HEK293 (cell line): ENCODE measurements around the gene CLN6.

ENCODE experiments used
- CTCF ChIA-PET: fragments of 350-600 bp; formaldehyde crosslinking; extraction: SDS; loops from one replicate; lab custom pipeline; 2021; ENCODE audit warnings: antibody characterized with exemption; lab: Yijun Ruan, JAX
- POLR2A ChIA-PET: fragments of 300-600 bp; formaldehyde crosslinking; extraction: SDS; loops from one replicate; lab custom pipeline; 2020; ENCODE audit warnings: antibody characterized with exemption, inconsistent platforms; lab: Yijun Ruan, JAX
- H3K27ac ChIP-seq: fragments of 200-500 bp; sonication (Bioruptor generic); 2 replicates; pipeline ENCODE4 v1.5.1; 2014; ENCODE audit warnings: low read depth, low read length, control low read depth, inconsistent platforms; ENCODE audit errors: extremely low read depth
- H3K36me3 ChIP-seq, 2 experiments: fragments of 200-500 bp in 1 of 2; sonication (Bioruptor generic) in 1 of 2; 1 replicate in 1 of 2; 2 replicates in 1 of 2; pipeline ENCODE4 v1.5.1; 2014 to 2017; ENCODE audit warnings: inconsistent platforms in 2 of 2, low read length in 2 of 2; ENCODE audit not compliant: control insufficient read depth in 2 of 2, insufficient read depth in 1 of 2
- H3K4me1 ChIP-seq: fragments of 200-500 bp; sonication (Bioruptor generic); 2 replicates; pipeline ENCODE4 v1.5.1; 2014; ENCODE audit warnings: mild to moderate bottlenecking, low read length, inconsistent platforms; ENCODE audit not compliant: control insufficient read depth, insufficient read depth
- H3K4me3 ChIP-seq: 2 replicates; pipeline ENCODE4 v1.5.1; 2011; ENCODE audit warnings: low read depth, mild to moderate bottlenecking, control low read depth, low read length, moderate library complexity
- H3K9me3 ChIP-seq: fragments of 200-500 bp; sonication (Bioruptor generic); 2 replicates; pipeline ENCODE4 v1.5.1; 2014; ENCODE audit warnings: low read depth, low read length, inconsistent platforms; ENCODE audit not compliant: control insufficient read depth, insufficient read depth
- KLF1 ChIP-seq: fragments of 450-650 bp; formaldehyde crosslinking; IDR thresholded peaks from 2 replicates; pipeline ENCODE4 v1.5.1; 2016; ENCODE audit warnings: missing biosample characterization, missing genetic modification characterization
- MZF1 ChIP-seq: fragments of 450-650 bp; formaldehyde crosslinking; IDR thresholded peaks from 2 replicates; pipeline ENCODE4 v1.5.1; 2017; ENCODE audit warnings: missing biosample characterization, missing genetic modification characterization, borderline replicate concordance
- ZFP69B ChIP-seq: fragments of 450-650 bp; formaldehyde crosslinking; IDR thresholded peaks from 2 replicates; pipeline ENCODE4 v1.5.1; 2016; ENCODE audit warnings: missing biosample characterization, missing genetic modification characterization
- ZNF121 ChIP-seq: fragments of 450-650 bp; formaldehyde crosslinking; IDR thresholded peaks from 2 replicates; pipeline ENCODE4 v1.5.1; 2016; ENCODE audit warnings: missing biosample characterization, missing genetic modification characterization
- ZNF175 ChIP-seq: fragments of 450-650 bp; formaldehyde crosslinking; IDR thresholded peaks from 2 replicates; pipeline ENCODE4 v1.5.1; 2016; ENCODE audit warnings: missing biosample characterization, missing genetic modification characterization
- ZNF211 ChIP-seq: fragments of 450-650 bp; formaldehyde crosslinking; IDR thresholded peaks from 2 replicates; pipeline ENCODE4 v1.5.1; 2016; ENCODE audit warnings: low read depth, missing biosample characterization, missing genetic modification characterization
- ZNF214 ChIP-seq: fragments of 450-650 bp; formaldehyde crosslinking; IDR thresholded peaks from 2 replicates; pipeline ENCODE4 v1.5.1; 2017; ENCODE audit warnings: missing biosample characterization, mild to moderate bottlenecking, missing genetic modification characterization, borderline replicate concordance
- ZNF280D ChIP-seq: fragments of 450-650 bp; formaldehyde crosslinking; IDR thresholded peaks from 2 replicates; pipeline ENCODE4 v1.5.1; 2016; ENCODE audit warnings: missing biosample characterization, missing genetic modification characterization
- ZNF350 ChIP-seq: fragments of 450-650 bp; formaldehyde crosslinking; IDR thresholded peaks from 2 replicates; pipeline ENCODE4 v1.5.0; 2017; ENCODE audit warnings: missing biosample characterization, mild to moderate bottlenecking, missing genetic modification characterization
- ZNF501 ChIP-seq: fragments of 450-650 bp; formaldehyde crosslinking; IDR thresholded peaks from 2 replicates; pipeline ENCODE4 v1.5.1; 2016; ENCODE audit warnings: missing biosample characterization, missing genetic modification characterization
- ZNF571 ChIP-seq: fragments of 450-650 bp; formaldehyde crosslinking; IDR thresholded peaks from 2 replicates; pipeline ENCODE4 v1.5.0; 2017; ENCODE audit warnings: missing biosample characterization, missing genetic modification characterization
- ZNF664 ChIP-seq: fragments of 450-650 bp; formaldehyde crosslinking; IDR thresholded peaks from 2 replicates; pipeline ENCODE4 v1.5.1; 2016; ENCODE audit warnings: missing biosample characterization, missing genetic modification characterization
- ZNF707 ChIP-seq: fragments of 450-650 bp; formaldehyde crosslinking; IDR thresholded peaks from 2 replicates; pipeline ENCODE4 v1.5.1; 2016; ENCODE audit warnings: missing biosample characterization, missing genetic modification characterization
- TF ChIP-seq, protein P1 (sequence below): fragments of 450-650 bp; formaldehyde crosslinking; IDR thresholded peaks from 2 replicates; pipeline ENCODE4 v1.5.1; 2016; ENCODE audit warnings: missing biosample characterization, missing genetic modification characterization
- TF ChIP-seq, protein P2 (sequence below): IDR thresholded peaks from 2 replicates; pipeline ENCODE4 v1.6.1; 2011; ENCODE audit warnings: mild to moderate bottlenecking, low read depth, low read length, borderline replicate concordance

Gene CLN6

DNA sequence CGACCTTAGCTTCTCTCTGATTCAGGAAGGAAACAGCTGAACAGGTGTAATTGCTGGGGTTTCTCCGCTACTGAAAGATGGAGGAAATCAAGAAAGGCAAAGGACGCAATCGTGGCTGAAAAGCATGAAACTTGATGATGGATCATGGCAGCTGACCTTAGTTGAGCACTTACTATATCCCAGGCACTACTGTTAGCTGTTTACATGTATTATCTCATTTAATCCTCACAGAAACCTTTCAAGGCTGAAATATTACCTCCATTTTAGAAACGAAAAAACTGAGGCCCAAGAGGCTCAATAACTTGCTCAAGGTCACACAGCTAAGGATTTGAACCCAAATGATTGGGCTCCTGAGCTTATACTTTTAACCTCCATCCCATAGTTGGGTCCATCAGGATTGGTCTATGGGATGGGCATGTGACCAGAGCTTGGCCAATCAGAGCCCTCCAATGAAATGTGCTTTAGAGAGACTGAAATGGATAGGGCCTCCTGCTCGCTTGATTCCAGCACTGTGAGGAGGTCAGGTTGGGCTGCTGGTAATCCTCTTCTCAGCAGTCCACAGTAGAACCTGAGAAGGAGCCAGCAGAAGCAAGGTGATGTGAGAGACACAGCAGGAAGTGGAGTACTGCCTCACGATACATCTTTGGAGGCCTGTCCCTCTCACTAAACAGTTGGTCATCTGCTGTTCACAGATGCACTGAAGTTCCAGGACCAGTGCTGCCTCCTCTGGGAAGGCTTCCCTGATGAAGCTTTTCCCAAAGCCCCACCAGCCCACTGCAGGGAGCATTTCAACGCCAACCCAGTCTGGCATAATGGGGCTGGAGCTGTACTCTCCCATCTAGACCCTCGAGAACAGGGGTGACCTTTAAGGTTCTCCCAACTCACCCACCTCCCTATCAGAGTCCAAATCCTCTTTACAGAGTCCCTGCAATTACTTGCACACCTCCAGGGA is 10.4 kb downstream of the CLN6 start:
- H3K36me3 ChIP-seq, result peaks cover 16 to 60% of the 10 kb centered on the region in 2 experiments
- no peaks in the 10 kb centered on the region for H3K4me1 ChIP-seq
- no peak overlapping the region for H3K4me3 ChIP-seq
- H3K27ac ChIP-seq, result no peak overlapping the region
- CTCF ChIA-PET, result interaction anchor here (0.5 to 1.7 kb wide), 3 partner anchors 9 to 319 kb away, joined by 3 to 8 read pairs (median 4); no protein-coding TSS in a partner anchor
- TF ChIP-seq ZFP69B (tag by site-specific recombination) (no peak), ZNF664 (tag by site-specific recombination) (peak; percentile 98)
- no peaks in the 10 kb centered on the region for H3K9me3 ChIP-seq
- POLR2A ChIA-PET, result interaction anchor here (1.0 kb wide), 1 partner anchor 10 kb away, joined by 3 read pairs; the partner anchor contains the start of gene CLN6

- H3K9me3 ChIP-seq, result no peaks in the 10 kb centered on the region
- H3K27ac ChIP-seq, result no peak overlapping the region
- H3K4me3 ChIP-seq, result no peak overlapping the region
- TF ChIP-seq ZNF175 (tag by site-specific recombination), result no peak
- TF ChIP-seq, all 188 proteins: peak for 0
- ChIA-PET CTCF (no interaction called here), POLR2A (no interaction called here)
- Histone ChIP-seq H3K36me3 (peaks cover 16 to 64% of the 10 kb centered on the region in 2 experiments), H3K4me1 (no peaks in the 10 kb centered on the region)
Measured at GRCh38 chr15:68218331-68218730, 11.2 kb downstream of the CLN6 start.

GRCh38 chr15:68217341-68217740 is 12.2 kb downstream of the CLN6 start:
- ChIA-PET CTCF (no interaction called here), POLR2A (no interaction called here)
- Histone ChIP-seq H3K9me3 (no peaks in the 10 kb centered on the region), H3K4me1 (no peaks in the 10 kb centered on the region), H3K4me3 (no peak overlapping the region), H3K36me3 (peaks cover 22 to 61% of the 10 kb centered on the region in 2 experiments), H3K27ac (no peak overlapping the region)
- TF ChIP-seq ZNF350 (tag by site-specific recombination), result no peak

GRCh38 chr15:68214838-68215254 is 14.7 kb downstream of the CLN6 start:
- no peak overlapping the region for H3K27ac ChIP-seq
- no peak for TF ChIP-seq ZNF211 (tag by site-specific recombination)
- TF ChIP-seq, all 188 proteins: peak for 0
- Histone ChIP-seq H3K9me3 (no peaks in the 10 kb centered on the region), H3K36me3 (peaks cover 22 to 69% of the 10 kb centered on the region in 2 experiments), H3K4me1 (no peaks in the 10 kb centered on the region), H3K4me3 (no peak overlapping the region)
- ChIA-PET POLR2A (no interaction called here), CTCF (no interaction called here)

- H3K36me3 ChIP-seq, result peaks cover 22 to 69% of the 10 kb centered on the region in 2 experiments
- ChIA-PET CTCF (no interaction called here), POLR2A (no interaction called here)
- no peak overlapping the region for H3K27ac ChIP-seq
- no peak overlapping the region for H3K4me3 ChIP-seq
- no peaks in the 10 kb centered on the region for H3K4me1 ChIP-seq
- no peaks in the 10 kb centered on the region for H3K9me3 ChIP-seq
- TF ChIP-seq MZF1 (tag by site-specific recombination), result no peak
- no peak for TF ChIP-seq ZNF280D (tag by site-specific recombination)
- TF ChIP-seq KLF1 (tag by site-specific recombination), result no peak
- no peak for TF ChIP-seq ZNF501 (tag by site-specific recombination)
- no peak for TF ChIP-seq ZNF707 (tag by site-specific recombination)
- TF ChIP-seq ZNF121, result no peak
- TF ChIP-seq, protein P1, sequence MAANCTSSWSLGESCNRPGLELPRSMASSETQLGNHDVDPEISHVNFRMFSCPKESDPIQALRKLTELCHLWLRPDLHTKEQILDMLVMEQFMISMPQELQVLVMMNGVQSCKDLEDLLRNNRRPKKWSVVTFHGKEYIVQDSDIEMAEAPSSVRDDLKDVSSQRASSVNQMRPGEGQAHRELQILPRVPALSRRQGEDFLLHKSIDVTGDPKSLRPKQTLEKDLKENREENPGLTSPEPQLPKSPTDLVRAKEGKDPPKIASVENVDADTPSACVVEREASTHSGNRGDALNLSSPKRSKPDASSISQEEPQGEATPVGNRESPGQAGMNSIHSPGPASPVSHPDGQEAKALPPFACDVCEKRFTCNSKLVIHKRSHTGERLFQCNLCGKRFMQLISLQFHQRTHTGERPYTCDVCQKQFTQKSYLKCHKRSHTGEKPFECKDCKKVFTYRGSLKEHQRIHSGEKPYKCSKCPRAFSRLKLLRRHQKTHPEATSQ (tag by site-specific recombination), result no peak
- TF ChIP-seq ZNF571 (tag by site-specific recombination), result no peak
- TF ChIP-seq ZNF214, result no peak
- TF ChIP-seq, protein P2, sequence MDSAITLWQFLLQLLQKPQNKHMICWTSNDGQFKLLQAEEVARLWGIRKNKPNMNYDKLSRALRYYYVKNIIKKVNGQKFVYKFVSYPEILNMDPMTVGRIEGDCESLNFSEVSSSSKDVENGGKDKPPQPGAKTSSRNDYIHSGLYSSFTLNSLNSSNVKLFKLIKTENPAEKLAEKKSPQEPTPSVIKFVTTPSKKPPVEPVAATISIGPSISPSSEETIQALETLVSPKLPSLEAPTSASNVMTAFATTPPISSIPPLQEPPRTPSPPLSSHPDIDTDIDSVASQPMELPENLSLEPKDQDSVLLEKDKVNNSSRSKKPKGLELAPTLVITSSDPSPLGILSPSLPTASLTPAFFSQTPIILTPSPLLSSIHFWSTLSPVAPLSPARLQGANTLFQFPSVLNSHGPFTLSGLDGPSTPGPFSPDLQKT, result no peak
Measured at GRCh38 chr15:68213991-68214837, 15.3 kb downstream of the CLN6 start.
